K562 (cell line): Measurements from ENCODE around the gene VMP1.

Experiments used
- C11orf30 ChIP-seq: fragments of 450-650 bp; IDR thresholded peaks from 2 replicates; pipeline ENCODE4 v1.6.1; 2016; ENCODE audit warnings: low read depth, mild to moderate bottlenecking
- JUND ChIP-seq, 2 experiments: IDR thresholded peaks; 2 replicates in 1 of 2; 3 replicates in 1 of 2; pipeline ENCODE4 v1.6.1; 2011; ENCODE audit warnings: borderline replicate concordance in 2 of 2, low read depth in 2 of 2, low read length in 2 of 2, improper control_type of control experiment in 1 of 2, missing biosample characterization in 1 of 2, missing genetic modification characterization in 1 of 2, missing genetic modification reagents in 1 of 2
- MTA3 ChIP-seq: fragments of 450-650 bp; formaldehyde crosslinking; IDR thresholded peaks from 2 replicates; pipeline ENCODE4 v1.6.1; 2017; ENCODE audit warnings: mild to moderate bottlenecking, borderline replicate concordance
- NRF1 ChIP-seq, 2 experiments: fragments of 450-650 bp; IDR thresholded peaks in 1 of 2; conservative IDR thresholded peaks in 1 of 2; 2 replicates each; pipeline ENCODE4 v1.6.1; 2014; ENCODE audit warnings: mild to moderate bottlenecking in 2 of 2
- SREBF1 ChIP-seq: fragments of 150-350 bp; IDR thresholded peaks from 2 replicates; pipeline ENCODE4 v1.6.1; 2014; ENCODE audit warnings: antibody characterized with exemption, low read depth, low read length, borderline replicate concordance
- TAF1 ChIP-seq: IDR thresholded peaks from 2 replicates; pipeline ENCODE4 v1.6.1; 2011; ENCODE audit warnings: mild to moderate bottlenecking, low read length, moderate library complexity; ENCODE audit not compliant: insufficient read depth, control insufficient read depth, severe bottlenecking; ENCODE audit errors: extremely low read depth
- YY1 ChIP-seq, 3 experiments: IDR thresholded peaks; 2 replicates each; pipeline ENCODE4 v1.6.1; 2011; ENCODE audit warnings: low read length in 2 of 3, mild to moderate bottlenecking in 2 of 3, moderate library complexity in 2 of 3, borderline replicate concordance in 1 of 3, control low read depth in 1 of 3, low read depth in 1 of 3; ENCODE audit not compliant: insufficient read depth in 3 of 3, insufficient replicate concordance in 2 of 3, control insufficient read depth in 1 of 3, insufficient read length in 1 of 3; ENCODE audit errors: extremely low read depth in 1 of 3
- ZNF717 ChIP-seq: fragments of 250-450 bp; sonication (Bioruptor Pico); IDR thresholded peaks from 2 replicates; pipeline ENCODE4 v1.5.0; 2021
- TF ChIP-seq, protein P1 (sequence below), 3 experiments: IDR thresholded peaks in 2 of 3; conservative IDR thresholded peaks in 1 of 3; 2 replicates each; pipeline ENCODE4 v1.5.1; 2011 to 2012; ENCODE audit warnings: low read length in 3 of 3, mild to moderate bottlenecking in 3 of 3, control low read depth in 2 of 3, improper control_type of control experiment in 1 of 3, inconsistent platforms in 1 of 3, low read depth in 1 of 3, mixed read lengths in 1 of 3, moderate library complexity in 1 of 3; ENCODE audit not compliant: insufficient read depth in 2 of 3
- TF ChIP-seq, protein P2 (sequence below): fragments of 450-650 bp; IDR thresholded peaks from 2 replicates; pipeline ENCODE4 v1.7.0; 2016; ENCODE audit warnings: borderline replicate concordance
- TF ChIP-seq, protein P3 (sequence below): sonication (generic); formaldehyde crosslinking; IDR thresholded peaks from 2 replicates; pipeline ENCODE4 v1.5.0; 2020; ENCODE audit warnings: missing genetic modification reagents

DNA sequence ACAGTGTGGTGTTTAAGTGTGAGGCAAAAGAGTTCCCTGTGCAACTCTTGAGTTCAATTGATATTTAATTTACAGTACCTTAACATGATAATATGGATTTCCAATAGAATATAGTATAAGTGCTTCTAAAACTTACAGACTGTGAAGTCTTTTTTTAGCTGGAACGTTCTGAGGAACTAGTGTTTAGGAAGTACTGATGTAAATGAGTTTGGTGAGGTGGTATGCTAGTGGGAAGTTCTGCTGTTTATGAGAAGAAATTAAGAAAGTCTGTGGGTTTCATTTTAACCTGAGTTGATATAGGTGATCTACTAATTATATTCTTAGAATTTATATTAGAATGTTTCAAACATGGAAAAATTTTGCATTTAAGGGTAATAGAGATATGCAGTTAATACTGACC is 32.2 kb upstream of the VMP1 start:
- TF ChIP-seq, protein P1, sequence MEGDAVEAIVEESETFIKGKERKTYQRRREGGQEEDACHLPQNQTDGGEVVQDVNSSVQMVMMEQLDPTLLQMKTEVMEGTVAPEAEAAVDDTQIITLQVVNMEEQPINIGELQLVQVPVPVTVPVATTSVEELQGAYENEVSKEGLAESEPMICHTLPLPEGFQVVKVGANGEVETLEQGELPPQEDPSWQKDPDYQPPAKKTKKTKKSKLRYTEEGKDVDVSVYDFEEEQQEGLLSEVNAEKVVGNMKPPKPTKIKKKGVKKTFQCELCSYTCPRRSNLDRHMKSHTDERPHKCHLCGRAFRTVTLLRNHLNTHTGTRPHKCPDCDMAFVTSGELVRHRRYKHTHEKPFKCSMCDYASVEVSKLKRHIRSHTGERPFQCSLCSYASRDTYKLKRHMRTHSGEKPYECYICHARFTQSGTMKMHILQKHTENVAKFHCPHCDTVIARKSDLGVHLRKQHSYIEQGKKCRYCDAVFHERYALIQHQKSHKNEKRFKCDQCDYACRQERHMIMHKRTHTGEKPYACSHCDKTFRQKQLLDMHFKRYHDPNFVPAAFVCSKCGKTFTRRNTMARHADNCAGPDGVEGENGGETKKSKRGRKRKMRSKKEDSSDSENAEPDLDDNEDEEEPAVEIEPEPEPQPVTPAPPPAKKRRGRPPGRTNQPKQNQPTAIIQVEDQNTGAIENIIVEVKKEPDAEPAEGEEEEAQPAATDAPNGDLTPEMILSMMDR (IDR thresholded peaks at IDR 0.05 in 2 of 3, conservative IDR thresholded peaks at IDR 0.05 in 1 of 3; ENCODE audit: insufficient read depth in 2 of 3, low read depth in 1 of 3, low read length in 3 of 3), result no peak
- TF ChIP-seq SREBF1 (no peak), TAF1 (no peak), YY1 (IDR thresholded peaks at IDR 0.05; ENCODE audit: borderline replicate concordance in 1 of 3, control insufficient read depth in 1 of 3, extremely low read depth in 1 of 3, insufficient read depth in 3 of 3, insufficient read length in 1 of 3, insufficient replicate concordance in 2 of 3, low read depth in 1 of 3, low read length in 2 of 3) (no peak), MTA3 (no peak), ZNF717 (CRISPR knock-in tag) (no peak), JUND (IDR thresholded peaks at IDR 0.05; ENCODE audit: borderline replicate concordance, low read depth, low read length) (no peak), JUND (tag; IDR thresholded peaks at IDR 0.05; ENCODE audit: borderline replicate concordance, low read depth, low read length) (no peak), NRF1 (conservative IDR thresholded peaks at IDR 0.05 in 1 of 2, IDR thresholded peaks at IDR 0.05 in 1 of 2) (no peak), C11orf30 (no peak)
- TF ChIP-seq, protein P2, sequence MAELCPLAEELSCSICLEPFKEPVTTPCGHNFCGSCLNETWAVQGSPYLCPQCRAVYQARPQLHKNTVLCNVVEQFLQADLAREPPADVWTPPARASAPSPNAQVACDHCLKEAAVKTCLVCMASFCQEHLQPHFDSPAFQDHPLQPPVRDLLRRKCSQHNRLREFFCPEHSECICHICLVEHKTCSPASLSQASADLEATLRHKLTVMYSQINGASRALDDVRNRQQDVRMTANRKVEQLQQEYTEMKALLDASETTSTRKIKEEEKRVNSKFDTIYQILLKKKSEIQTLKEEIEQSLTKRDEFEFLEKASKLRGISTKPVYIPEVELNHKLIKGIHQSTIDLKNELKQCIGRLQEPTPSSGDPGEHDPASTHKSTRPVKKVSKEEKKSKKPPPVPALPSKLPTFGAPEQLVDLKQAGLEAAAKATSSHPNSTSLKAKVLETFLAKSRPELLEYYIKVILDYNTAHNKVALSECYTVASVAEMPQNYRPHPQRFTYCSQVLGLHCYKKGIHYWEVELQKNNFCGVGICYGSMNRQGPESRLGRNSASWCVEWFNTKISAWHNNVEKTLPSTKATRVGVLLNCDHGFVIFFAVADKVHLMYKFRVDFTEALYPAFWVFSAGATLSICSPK, result no peak
- TF ChIP-seq, protein P3, sequence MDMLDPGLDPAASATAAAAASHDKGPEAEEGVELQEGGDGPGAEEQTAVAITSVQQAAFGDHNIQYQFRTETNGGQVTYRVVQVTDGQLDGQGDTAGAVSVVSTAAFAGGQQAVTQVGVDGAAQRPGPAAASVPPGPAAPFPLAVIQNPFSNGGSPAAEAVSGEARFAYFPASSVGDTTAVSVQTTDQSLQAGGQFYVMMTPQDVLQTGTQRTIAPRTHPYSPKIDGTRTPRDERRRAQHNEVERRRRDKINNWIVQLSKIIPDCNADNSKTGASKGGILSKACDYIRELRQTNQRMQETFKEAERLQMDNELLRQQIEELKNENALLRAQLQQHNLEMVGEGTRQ (CRISPR knock-in tag), result no peak
